Measurements from ENCODE around the gene ACSBG1.

ACSBG1 gene

GRCh38 chr15:78234515-78235040 lies at the start of gene ACSBG1:
TSS of gene ACSBG1 (minus strand) at chr15:78234565. CDS start at chr15:78234501, 64 bp downstream.
- Mint-ChIP-seq H3K27ac (peak within 1 kb of the TSS; percentile 38), H3K4me1 (peaks cover 15% of the 10 kb centered on the region), H3K36me3 (no peaks in the 10 kb centered on the region), H3K4me3 (no peak within 1 kb of the TSS), H3K27me3 (peaks cover 64% of the 10 kb centered on the region), H3K9me3 (no peaks in the 10 kb centered on the region)
- DNase-seq, result no peak
- CTCF ChIA-PET, result interaction anchor here (1.2 to 1.9 kb wide), 2 partner anchors 39 to 121 kb away, joined by 3 to 5 read pairs; no protein-coding TSS in a partner anchor

GRCh38 chr15:78282324-78282723 lies 48.0 kb upstream of the ACSBG1 start:
- no peak for DNase-seq
- H3K36me3 Mint-ChIP-seq, result peaks cover 43% of the 10 kb centered on the region
- H3K4me3 Mint-ChIP-seq, result no peak overlapping the region
- H3K27me3 Mint-ChIP-seq, result no peaks in the 10 kb centered on the region
- no peak overlapping the region for H3K27ac Mint-ChIP-seq
- no peaks in the 10 kb centered on the region for H3K9me3 Mint-ChIP-seq
- CTCF ChIA-PET, result interaction anchor here (1.0 to 2.0 kb wide), 4 partner anchors 13 to 159 kb away, joined by 3 to 5 read pairs (median 4); no protein-coding TSS in a partner anchor
- no peaks in the 10 kb centered on the region for H3K4me1 Mint-ChIP-seq

GRCh38 chr15:78280319-78281072 lies 46.1 kb upstream of the ACSBG1 start:
- Mint-ChIP-seq H3K4me1 (no peaks in the 10 kb centered on the region), H3K27me3 (no peaks in the 10 kb centered on the region), H3K36me3 (peaks cover 33% of the 10 kb centered on the region), H3K9me3 (no peaks in the 10 kb centered on the region), H3K27ac (no peak overlapping the region), H3K4me3 (no peak overlapping the region)
- CTCF ChIA-PET, result interaction anchor here (2.0 kb wide), 1 partner anchor 15 kb away, joined by 5 read pairs; no protein-coding TSS in a partner anchor
- no peak for DNase-seq

- no peak overlapping the region for H3K4me3 Mint-ChIP-seq
- H3K27me3 Mint-ChIP-seq, result no peaks in the 10 kb centered on the region
- no peaks in the 10 kb centered on the region for H3K4me1 Mint-ChIP-seq
- CTCF ChIA-PET, result no interaction called here
- H3K9me3 Mint-ChIP-seq, result no peaks in the 10 kb centered on the region
- DNase-seq, result no peak
- peaks cover 30% of the 10 kb centered on the region for H3K36me3 Mint-ChIP-seq
- H3K27ac Mint-ChIP-seq, result no peak overlapping the region
Observed at GRCh38 chr15:78276064-78276943, 41.9 kb upstream of the ACSBG1 start.

GRCh38 chr15:78274994-78275393 lies 40.6 kb upstream of the ACSBG1 start:
- H3K36me3 Mint-ChIP-seq, result peaks cover 24% of the 10 kb centered on the region
- CTCF ChIA-PET, result no interaction called here
- H3K9me3 Mint-ChIP-seq, result no peaks in the 10 kb centered on the region
- DNase-seq, result no peak
- H3K4me3 Mint-ChIP-seq, result no peak overlapping the region
- H3K27ac Mint-ChIP-seq, result no peak overlapping the region
- no peaks in the 10 kb centered on the region for H3K27me3 Mint-ChIP-seq
- H3K4me1 Mint-ChIP-seq, result no peaks in the 10 kb centered on the region

GRCh38 chr15:78272776-78273175 lies 38.4 kb upstream of the ACSBG1 start:
- peaks cover 2% of the 10 kb centered on the region for H3K4me1 Mint-ChIP-seq
- no peak for DNase-seq
- no peaks in the 10 kb centered on the region for H3K27me3 Mint-ChIP-seq
- no peak overlapping the region for H3K4me3 Mint-ChIP-seq
- no peak overlapping the region for H3K27ac Mint-ChIP-seq
- H3K9me3 Mint-ChIP-seq, result no peaks in the 10 kb centered on the region
- CTCF ChIA-PET, result no interaction called here
- H3K36me3 Mint-ChIP-seq, result peaks cover 17% of the 10 kb centered on the region

GRCh38 chr15:78272316-78272715 lies 38.0 kb upstream of the ACSBG1 start:
- H3K4me1 Mint-ChIP-seq, result peaks cover 3% of the 10 kb centered on the region
- peaks cover 16% of the 10 kb centered on the region for H3K36me3 Mint-ChIP-seq
- CTCF ChIA-PET, result no interaction called here
- no peaks in the 10 kb centered on the region for H3K9me3 Mint-ChIP-seq
- no peaks in the 10 kb centered on the region for H3K27me3 Mint-ChIP-seq
- no peak for DNase-seq
- no peak overlapping the region for H3K4me3 Mint-ChIP-seq
- no peak overlapping the region for H3K27ac Mint-ChIP-seq

- no peak for DNase-seq
- H3K4me3 Mint-ChIP-seq, result no peak overlapping the region
- H3K27me3 Mint-ChIP-seq, result no peaks in the 10 kb centered on the region
- CTCF ChIA-PET, result interaction anchor here (1.5 to 2.8 kb wide), 2 partner anchors 33 to 159 kb away, joined by 4 to 7 read pairs; partner anchors contain the start of gene SKIC8
- H3K4me1 Mint-ChIP-seq, result peaks cover 25% of the 10 kb centered on the region
- peaks cover 6% of the 10 kb centered on the region for H3K36me3 Mint-ChIP-seq
- peak overlapping the region; percentile 28 for H3K27ac Mint-ChIP-seq
- no peaks in the 10 kb centered on the region for H3K9me3 Mint-ChIP-seq
Observed at GRCh38 chr15:78266806-78267205, 32.4 kb upstream of the ACSBG1 start.

- no peaks in the 10 kb centered on the region for H3K27me3 Mint-ChIP-seq
- peaks cover 25% of the 10 kb centered on the region for H3K4me1 Mint-ChIP-seq
- CTCF ChIA-PET, result interaction anchor here (0.6 to 2.8 kb wide), 4 partner anchors 24 to 158 kb away, joined by 3 to 7 read pairs (median 4); partner anchors contain the start of gene SKIC8
- H3K9me3 Mint-ChIP-seq, result no peaks in the 10 kb centered on the region
- H3K27ac Mint-ChIP-seq, result no peak overlapping the region
- H3K36me3 Mint-ChIP-seq, result peaks cover 6% of the 10 kb centered on the region
- H3K4me3 Mint-ChIP-seq, result no peak overlapping the region
- no peak for DNase-seq
Observed at GRCh38 chr15:78266229-78266628, 31.9 kb upstream of the ACSBG1 start.

- H3K9me3 Mint-ChIP-seq, result no peaks in the 10 kb centered on the region
- H3K27ac Mint-ChIP-seq, result peak overlapping the region; percentile 91
- H3K4me1 Mint-ChIP-seq, result peaks cover 25% of the 10 kb centered on the region
- H3K36me3 Mint-ChIP-seq, result peaks cover 6% of the 10 kb centered on the region
- no peak for DNase-seq
- H3K4me3 Mint-ChIP-seq, result peak overlapping the region; percentile 76
- CTCF ChIA-PET, result interaction anchor here (0.6 to 2.8 kb wide), 8 partner anchors 12 to 158 kb away, joined by 3 to 7 read pairs (median 4); partner anchors contain the start of gene SKIC8
- no peaks in the 10 kb centered on the region for H3K27me3 Mint-ChIP-seq
Observed at GRCh38 chr15:78265752-78266224, 31.4 kb upstream of the ACSBG1 start.

GRCh38 chr15:78265137-78265460 lies 30.7 kb upstream of the ACSBG1 start:
- peaks cover 27% of the 10 kb centered on the region for H3K4me1 Mint-ChIP-seq
- H3K9me3 Mint-ChIP-seq, result no peaks in the 10 kb centered on the region
- DNase-seq, result no peak
- H3K36me3 Mint-ChIP-seq, result peaks cover 6% of the 10 kb centered on the region
- CTCF ChIA-PET, result interaction anchor here (0.9 to 2.8 kb wide), 7 partner anchors 11 to 157 kb away, joined by 3 to 7 read pairs (median 4); partner anchors contain the start of gene SKIC8
- peaks cover 4% of the 10 kb centered on the region for H3K27me3 Mint-ChIP-seq
- peak overlapping the region; percentile 76 for H3K4me3 Mint-ChIP-seq
- peak overlapping the region; percentile 91 for H3K27ac Mint-ChIP-seq

- no peaks in the 10 kb centered on the region for H3K9me3 Mint-ChIP-seq
- peaks cover 6% of the 10 kb centered on the region for H3K27me3 Mint-ChIP-seq
- DNase-seq, result peak; percentile 79
- peak within 1 kb of the TSS; percentile 91 for H3K27ac Mint-ChIP-seq
- H3K36me3 Mint-ChIP-seq, result peaks cover 4% of the 10 kb centered on the region
- peak within 1 kb of the TSS; percentile 76 for H3K4me3 Mint-ChIP-seq
- CTCF ChIA-PET, result interaction anchor here (1.0 to 2.8 kb wide), 5 partner anchors 11 to 156 kb away, joined by 3 to 7 read pairs (median 4); no protein-coding TSS in a partner anchor
- peaks cover 26% of the 10 kb centered on the region for H3K4me1 Mint-ChIP-seq
Observed at GRCh38 chr15:78264304-78265136, 30.2 kb upstream of the ACSBG1 start, which contains the start of gene DNAJA4. TSS of gene DNAJA4 (plus strand) at chr15:78264562. CDS start at chr15:78264764, 202 bp downstream.

- Mint-ChIP-seq H3K4me3 (peak overlapping the region; percentile 63), H3K4me1 (peaks cover 26% of the 10 kb centered on the region), H3K9me3 (no peaks in the 10 kb centered on the region), H3K27me3 (peaks cover 12% of the 10 kb centered on the region), H3K36me3 (peaks cover 3% of the 10 kb centered on the region), H3K27ac (peak overlapping the region; percentile 69)
- CTCF ChIA-PET, result interaction anchor here (1.2 to 2.8 kb wide), 2 partner anchors 69 to 156 kb away, joined by 3 to 7 read pairs; no protein-coding TSS in a partner anchor
- no peak for DNase-seq
Observed at GRCh38 chr15:78263907-78264303, 29.5 kb upstream of the ACSBG1 start.

Data from activated naive CD4-positive, alpha-beta T cell treated with anti-CD3 and anti-CD28 coated beads, Interleukin-2, amount 10 ng/mL, durations not matched to agents 7 days and 5 days (primary cell).